Right atrium auricular region (tissue), 2 donors: ENCODE results near the gene NEK11. TPM values are rescaled to one million over a fixed set of nuclear protein-coding genes. Genes with fewer than 3 reads are reported as not detected.

ENCODE experiments used
- DNase-seq: peaks from one replicate; pipeline ENCODE4 v3.0.0-alpha.2; 2019; ENCODE audit warnings: low spot score
- H3K27ac ChIP-seq, 2 donors: fragments of 200-600 bp; sonication (generic); 1 replicate in 1 of 2; 2 replicates in 1 of 2; pipeline ENCODE4 v1.5.1; 2016 to 2019
- H3K27me3 ChIP-seq, 2 donors: fragments of 200-600 bp; sonication (generic); one replicate each; pipeline versions ENCODE4 v1.5.1 to v1.6.0; 2017 to 2019
- H3K36me3 ChIP-seq: fragments of 200-600 bp; sonication (generic); one replicate; pipeline ENCODE4 v1.5.1; 2016
- H3K4me1 ChIP-seq, 2 donors: fragments of 200-600 bp; sonication (generic); one replicate each; pipeline versions ENCODE4 v1.5.1 to v1.6.0; 2017 to 2019
- H3K4me3 ChIP-seq, 2 donors: fragments of 200-600 bp; sonication (generic); 1 replicate in 1 of 2; 2 replicates in 1 of 2; pipeline ENCODE4 v1.5.1; 2017 to 2019; ENCODE audit warnings: mild to moderate bottlenecking in 1 of 2, moderate library complexity in 1 of 2
- H3K9me3 ChIP-seq, 2 donors: fragments of 200-600 bp; sonication (generic); one replicate each; pipeline ENCODE4 v1.5.1; 2019
- total RNA-seq, 2 donors: library from RNA; depleted of rRNA; stranded (reverse); fragments of >200 nt; gene quantifications; one replicate each; pipeline ENCODE4 v1.1.0, GENCODE V29; 2016
- TF ChIP-seq, protein P1 (sequence below), 2 donors: fragments of 200-600 bp; sonication (generic); IDR thresholded peaks; one replicate each; pipeline ENCODE4 v1.5.1; 2019; ENCODE audit warnings: antibody characterized with exemption in 2 of 2

NEK11 gene
- total RNA-seq, 2 donors from 2014 or later = 2.0 to 2.2 TPM

DNA sequence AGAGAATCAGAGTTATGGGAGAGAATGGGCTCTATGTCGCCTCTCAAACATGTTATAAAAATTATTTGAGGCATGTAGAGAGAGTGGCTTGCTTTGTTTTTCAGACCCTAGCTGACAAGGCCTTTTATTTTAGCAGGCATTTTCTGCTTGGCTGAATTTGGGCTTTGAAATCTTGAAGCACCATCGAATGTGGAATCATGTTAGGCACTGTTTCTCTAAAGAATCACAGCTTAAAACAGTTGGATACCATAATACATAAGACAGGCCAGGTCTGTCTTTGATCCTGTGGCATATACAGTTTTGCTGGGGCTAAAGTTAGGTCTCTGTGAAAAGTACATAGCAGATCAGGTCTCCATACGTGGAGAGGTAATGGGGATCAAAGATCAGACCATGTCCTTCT lies 142.7 kb downstream of the NEK11 start:
- no peaks in the 10 kb centered on the region for H3K4me1 ChIP-seq
- H3K27me3 ChIP-seq = no peaks in the 10 kb centered on the region
- no peak for DNase-seq
- H3K9me3 ChIP-seq = no peaks in the 10 kb centered on the region
- no peak overlapping the region for H3K27ac ChIP-seq
- no peaks in the 10 kb centered on the region for H3K36me3 ChIP-seq
- no peak overlapping the region for H3K4me3 ChIP-seq
- TF ChIP-seq, protein P1, sequence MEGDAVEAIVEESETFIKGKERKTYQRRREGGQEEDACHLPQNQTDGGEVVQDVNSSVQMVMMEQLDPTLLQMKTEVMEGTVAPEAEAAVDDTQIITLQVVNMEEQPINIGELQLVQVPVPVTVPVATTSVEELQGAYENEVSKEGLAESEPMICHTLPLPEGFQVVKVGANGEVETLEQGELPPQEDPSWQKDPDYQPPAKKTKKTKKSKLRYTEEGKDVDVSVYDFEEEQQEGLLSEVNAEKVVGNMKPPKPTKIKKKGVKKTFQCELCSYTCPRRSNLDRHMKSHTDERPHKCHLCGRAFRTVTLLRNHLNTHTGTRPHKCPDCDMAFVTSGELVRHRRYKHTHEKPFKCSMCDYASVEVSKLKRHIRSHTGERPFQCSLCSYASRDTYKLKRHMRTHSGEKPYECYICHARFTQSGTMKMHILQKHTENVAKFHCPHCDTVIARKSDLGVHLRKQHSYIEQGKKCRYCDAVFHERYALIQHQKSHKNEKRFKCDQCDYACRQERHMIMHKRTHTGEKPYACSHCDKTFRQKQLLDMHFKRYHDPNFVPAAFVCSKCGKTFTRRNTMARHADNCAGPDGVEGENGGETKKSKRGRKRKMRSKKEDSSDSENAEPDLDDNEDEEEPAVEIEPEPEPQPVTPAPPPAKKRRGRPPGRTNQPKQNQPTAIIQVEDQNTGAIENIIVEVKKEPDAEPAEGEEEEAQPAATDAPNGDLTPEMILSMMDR (IDR thresholded peaks at IDR 0.05) = no peak

DNA sequence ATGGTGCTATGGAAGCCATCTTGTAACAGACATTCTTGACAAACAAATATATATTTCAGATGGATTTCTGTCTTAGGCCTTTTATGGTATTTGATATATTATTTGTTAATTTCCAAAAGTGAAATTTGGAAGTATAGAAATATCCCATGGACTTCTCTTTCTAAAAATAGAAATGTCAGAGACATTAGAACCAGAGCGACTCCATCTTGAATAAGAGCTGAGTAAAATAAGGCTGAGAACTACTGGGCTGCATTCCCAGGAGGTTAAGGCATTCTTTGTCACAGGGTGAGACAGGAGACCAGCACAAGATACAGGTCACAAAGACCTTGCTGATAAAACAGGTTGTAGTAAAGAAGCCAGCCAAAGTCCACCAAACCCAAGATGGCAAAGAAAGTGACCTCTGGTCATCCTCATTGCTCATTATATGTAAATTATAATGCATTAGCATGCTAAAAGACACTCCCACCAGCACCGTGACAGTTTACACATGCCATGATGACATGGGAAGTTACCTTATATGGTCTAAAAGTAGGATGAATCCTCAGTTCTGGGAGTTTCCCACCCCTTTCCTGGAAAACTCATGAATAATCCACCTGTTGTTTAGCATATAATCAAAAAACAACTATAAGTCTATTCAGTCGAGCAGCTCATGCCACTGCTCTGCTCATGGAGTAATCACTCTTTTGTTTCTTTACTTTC lies 146.0 kb downstream of the NEK11 start:
- TF ChIP-seq, protein P1 (IDR thresholded peaks at IDR 0.05) = no peak
- Histone ChIP-seq H3K9me3 (no peaks in the 10 kb centered on the region), H3K36me3 (no peaks in the 10 kb centered on the region), H3K27ac (no peak overlapping the region), H3K4me3 (no peak overlapping the region), H3K27me3 (no peaks in the 10 kb centered on the region), H3K4me1 (no peaks in the 10 kb centered on the region)
- DNase-seq = no peak

DNA sequence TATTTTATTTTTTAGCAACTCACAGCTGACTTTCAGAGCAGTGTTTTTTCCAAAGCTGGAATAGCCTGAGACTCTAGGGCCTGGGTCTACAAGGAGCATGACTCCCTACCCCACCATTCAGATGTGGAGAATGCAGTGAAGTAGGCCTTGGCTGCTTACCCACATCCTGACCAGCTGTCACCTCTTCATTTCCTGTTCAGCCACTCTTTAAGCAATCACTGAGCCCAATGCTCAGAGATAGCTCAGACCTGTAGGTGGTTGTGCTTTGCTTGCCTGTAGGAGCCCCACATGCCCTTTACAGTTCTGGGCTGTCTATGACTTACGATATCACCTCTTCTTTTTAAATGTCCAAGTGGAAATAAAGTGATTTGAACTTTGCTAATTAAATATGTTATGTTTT lies 148.1 kb downstream of the NEK11 start:
- Histone ChIP-seq H3K27me3 (no peaks in the 10 kb centered on the region), H3K9me3 (peaks cover 0 to 8% of the 10 kb centered on the region in 2 donors), H3K27ac (no peak overlapping the region), H3K36me3 (no peaks in the 10 kb centered on the region), H3K4me3 (no peak overlapping the region), H3K4me1 (no peaks in the 10 kb centered on the region)
- DNase-seq = no peak
- TF ChIP-seq, protein P1 (IDR thresholded peaks at IDR 0.05) = no peak

DNA sequence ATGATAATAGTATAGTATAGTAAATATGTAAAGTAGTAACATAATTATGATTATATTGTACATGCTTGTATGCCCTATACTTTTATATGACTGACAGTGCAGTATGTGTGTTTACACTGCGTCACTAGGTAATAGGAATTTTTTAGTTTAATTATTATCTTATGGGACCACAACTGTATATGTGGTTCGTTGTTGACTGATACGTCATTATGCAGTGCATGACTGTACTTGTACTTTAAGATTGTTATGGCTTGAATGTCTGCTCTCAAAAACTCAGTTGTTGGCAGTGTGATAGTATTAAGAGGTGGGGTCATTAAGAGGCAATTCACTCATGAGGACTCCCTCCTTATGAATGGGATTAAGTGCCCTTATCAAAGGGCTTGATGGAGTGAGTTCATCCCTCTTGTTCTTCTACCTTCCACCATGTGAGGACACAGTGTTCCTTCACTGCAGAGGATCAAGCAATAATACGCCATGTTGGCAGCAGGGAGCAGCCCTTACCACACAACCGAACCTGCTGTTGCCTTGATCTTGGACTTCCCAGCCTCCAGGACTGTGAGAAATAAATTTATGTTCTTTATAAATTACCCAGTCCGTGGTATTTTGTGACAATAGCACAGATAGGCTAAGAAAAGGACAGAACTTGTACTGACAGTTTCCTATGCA lies 152.2 kb downstream of the NEK11 start:
- TF ChIP-seq, protein P1 (IDR thresholded peaks at IDR 0.05) = no peak
- H3K36me3 ChIP-seq = no peaks in the 10 kb centered on the region
- no peaks in the 10 kb centered on the region for H3K27me3 ChIP-seq
- no peaks in the 10 kb centered on the region for H3K4me1 ChIP-seq
- H3K4me3 ChIP-seq = no peak overlapping the region
- no peak for DNase-seq
- H3K9me3 ChIP-seq = peaks cover 0 to 12% of the 10 kb centered on the region in 2 donors
- H3K27ac ChIP-seq = no peak overlapping the region

DNA sequence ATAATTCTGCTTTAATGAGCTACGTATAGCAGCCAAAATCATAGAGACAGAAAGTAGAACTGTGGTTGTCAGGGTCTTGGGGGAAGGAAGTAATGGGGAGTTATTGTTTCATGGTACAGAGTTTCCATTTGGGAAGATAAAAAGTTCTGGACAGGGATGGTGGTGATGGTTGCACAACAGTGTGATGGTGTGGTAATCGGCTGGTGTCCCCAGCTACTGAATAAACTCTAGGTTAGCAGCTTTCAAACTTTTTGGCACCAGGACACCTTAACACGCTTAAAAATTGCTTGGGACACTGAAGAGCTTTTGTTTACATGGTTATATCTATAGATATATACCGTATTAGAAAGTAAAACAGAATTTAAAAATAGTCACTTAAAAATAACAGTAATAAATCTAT lies 166.0 kb downstream of the NEK11 start:
- TF ChIP-seq, protein P1 (IDR thresholded peaks at IDR 0.05) = no peak
- Histone ChIP-seq H3K27ac (no peak overlapping the region), H3K9me3 (no peaks in the 10 kb centered on the region), H3K4me1 (no peaks in the 10 kb centered on the region), H3K4me3 (no peak overlapping the region), H3K36me3 (no peaks in the 10 kb centered on the region), H3K27me3 (no peaks in the 10 kb centered on the region)
- DNase-seq = no peak
